ENCODE data around the gene ATP6V1F. TPM values are rescaled to one million over a fixed set of nuclear protein-coding genes. Genes with fewer than 3 reads are reported as not detected.

Gene ATP6V1F
- total RNA-seq, 5 donors from 2014 or later (not counting 1 experiment from before 2014, with no cell fraction given): 62.6 to 78.1 (median 75.5) TPM

DNA sequence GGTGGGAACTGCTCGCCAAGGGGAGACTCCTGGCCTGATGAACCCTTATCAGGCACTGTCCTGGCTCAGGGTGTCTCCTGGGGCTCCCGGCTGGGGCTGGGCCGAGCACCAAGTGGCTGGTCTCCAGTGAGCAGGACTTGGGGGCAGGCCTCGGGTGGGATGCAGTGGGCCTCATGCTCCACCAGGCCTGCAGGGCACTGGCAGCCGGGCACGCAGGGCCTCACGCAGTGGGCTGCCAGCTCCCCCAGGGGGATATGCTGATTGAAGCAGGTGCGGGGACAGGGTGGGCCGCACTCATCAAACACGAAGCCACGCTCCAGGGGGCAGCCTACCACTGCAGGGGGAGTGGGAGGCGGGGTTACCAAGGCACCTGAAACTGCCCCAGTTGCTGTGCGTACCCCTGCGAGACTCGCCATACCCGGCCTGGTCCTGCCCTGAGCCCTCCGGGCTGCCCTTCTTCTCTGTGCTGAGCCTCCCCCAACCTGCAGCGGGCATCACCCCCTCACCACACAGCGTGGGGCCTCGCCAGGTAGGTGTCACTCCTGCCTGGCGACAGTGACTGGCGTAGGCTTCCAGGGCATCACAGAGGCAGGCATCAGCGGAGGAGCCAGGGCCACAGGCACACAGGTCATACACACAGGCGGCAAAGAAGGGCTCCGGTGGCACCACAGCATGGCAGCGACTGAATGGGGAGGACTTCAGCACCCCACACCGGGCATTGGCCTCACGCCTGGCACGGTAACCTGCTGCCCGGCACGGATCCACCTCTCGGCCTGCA lies 14.5 kb downstream of the ATP6V1F start:
- H3K4me3 Mint-ChIP-seq: no peak overlapping the region
- 93% methylated on average over 23 of the region's 32 CpGs for WGBS (ENCODE audit: insufficient coverage)
- H3K27me3 Mint-ChIP-seq: no peaks in the 10 kb centered on the region
- H3K27ac Mint-ChIP-seq: no peak overlapping the region
- H3K4me1 ChIP-seq (ENCODE audit: control insufficient read depth in 1 of 2, extremely low read depth in 1 of 2, insufficient read depth in 2 of 2, low read length in 2 of 2): peaks cover 2 to 4% of the 10 kb centered on the region in 2 experiments
- ATAC-seq (replicated peaks in 1 of 4): peak in 1 of 4 experiments; percentile 6
- no peaks in the 10 kb centered on the region for H3K9me3 ChIP-seq
- H3K9me3 Mint-ChIP-seq: no peaks in the 10 kb centered on the region
- ChIA-PET CTCF (no interaction called here), POLR2A (no interaction called here)
- DNase-seq: no peak
- H3K4me1 Mint-ChIP-seq: no peaks in the 10 kb centered on the region
- no peak overlapping the region for H3K27ac ChIP-seq (ENCODE audit: low read length)
- no peak overlapping the region for H3K4me3 ChIP-seq (ENCODE audit: control insufficient read depth in 1 of 2, extremely low read depth in 1 of 2, low read length in 1 of 2)
- peaks cover 0 to 20% of the 10 kb centered on the region in 2 experiments for H3K27me3 ChIP-seq (replicated peaks in 1 of 2; ENCODE audit: control insufficient read depth in 2 of 2, extremely low read depth in 1 of 2, insufficient read depth in 2 of 2, low read length in 1 of 2)
- H3K36me3 ChIP-seq (ENCODE audit: control insufficient read depth in 2 of 2, extremely low read depth in 1 of 2, insufficient read depth in 1 of 2, low read length in 1 of 2): no peaks in the 10 kb centered on the region
- H3K36me3 Mint-ChIP-seq: no peaks in the 10 kb centered on the region

DNA sequence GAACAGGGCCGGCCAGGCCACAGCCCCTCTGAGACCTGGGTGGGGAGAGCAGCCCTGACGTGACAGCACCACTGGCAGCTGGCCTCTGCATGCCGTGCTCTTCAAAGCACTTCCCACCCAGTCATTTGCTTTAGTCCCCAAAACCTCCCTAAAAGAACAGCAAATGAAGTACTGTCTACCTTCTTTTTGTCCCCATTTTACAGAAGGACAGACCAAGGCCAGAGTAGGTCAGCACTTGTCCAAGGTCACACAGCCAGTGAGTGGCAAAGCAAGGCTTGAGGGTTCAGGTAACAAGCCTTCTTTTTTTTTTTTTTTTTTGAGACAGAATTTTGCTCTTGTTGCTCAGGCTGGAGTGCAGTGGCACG lies 15.1 kb downstream of the ATP6V1F start:
- H3K27me3 ChIP-seq (replicated peaks in 1 of 2; ENCODE audit: control insufficient read depth in 2 of 2, extremely low read depth in 1 of 2, insufficient read depth in 2 of 2, low read length in 1 of 2): peaks cover 0 to 20% of the 10 kb centered on the region in 2 experiments
- no peak overlapping the region for H3K27ac ChIP-seq (ENCODE audit: low read length)
- DNase-seq (no peak), ATAC-seq (replicated peaks in 1 of 4) (no peak)
- 100% methylated on average over 1 of the region's 4 CpGs for WGBS (ENCODE audit: insufficient coverage)
- ChIA-PET POLR2A (no interaction called here), CTCF (no interaction called here)
- H3K4me3 Mint-ChIP-seq: no peak overlapping the region
- H3K9me3 ChIP-seq: no peaks in the 10 kb centered on the region
- no peaks in the 10 kb centered on the region for H3K27me3 Mint-ChIP-seq
- H3K36me3 Mint-ChIP-seq: no peaks in the 10 kb centered on the region
- H3K4me1 ChIP-seq (ENCODE audit: control insufficient read depth in 1 of 2, extremely low read depth in 1 of 2, insufficient read depth in 2 of 2, low read length in 2 of 2): peaks cover 2 to 4% of the 10 kb centered on the region in 2 experiments
- H3K27ac Mint-ChIP-seq: no peak overlapping the region
- no peak overlapping the region for H3K4me3 ChIP-seq (ENCODE audit: control insufficient read depth in 1 of 2, extremely low read depth in 1 of 2, low read length in 1 of 2)
- H3K4me1 Mint-ChIP-seq: no peaks in the 10 kb centered on the region
- H3K36me3 ChIP-seq (ENCODE audit: control insufficient read depth in 2 of 2, extremely low read depth in 1 of 2, insufficient read depth in 1 of 2, low read length in 1 of 2): no peaks in the 10 kb centered on the region
- no peaks in the 10 kb centered on the region for H3K9me3 Mint-ChIP-seq

DNA sequence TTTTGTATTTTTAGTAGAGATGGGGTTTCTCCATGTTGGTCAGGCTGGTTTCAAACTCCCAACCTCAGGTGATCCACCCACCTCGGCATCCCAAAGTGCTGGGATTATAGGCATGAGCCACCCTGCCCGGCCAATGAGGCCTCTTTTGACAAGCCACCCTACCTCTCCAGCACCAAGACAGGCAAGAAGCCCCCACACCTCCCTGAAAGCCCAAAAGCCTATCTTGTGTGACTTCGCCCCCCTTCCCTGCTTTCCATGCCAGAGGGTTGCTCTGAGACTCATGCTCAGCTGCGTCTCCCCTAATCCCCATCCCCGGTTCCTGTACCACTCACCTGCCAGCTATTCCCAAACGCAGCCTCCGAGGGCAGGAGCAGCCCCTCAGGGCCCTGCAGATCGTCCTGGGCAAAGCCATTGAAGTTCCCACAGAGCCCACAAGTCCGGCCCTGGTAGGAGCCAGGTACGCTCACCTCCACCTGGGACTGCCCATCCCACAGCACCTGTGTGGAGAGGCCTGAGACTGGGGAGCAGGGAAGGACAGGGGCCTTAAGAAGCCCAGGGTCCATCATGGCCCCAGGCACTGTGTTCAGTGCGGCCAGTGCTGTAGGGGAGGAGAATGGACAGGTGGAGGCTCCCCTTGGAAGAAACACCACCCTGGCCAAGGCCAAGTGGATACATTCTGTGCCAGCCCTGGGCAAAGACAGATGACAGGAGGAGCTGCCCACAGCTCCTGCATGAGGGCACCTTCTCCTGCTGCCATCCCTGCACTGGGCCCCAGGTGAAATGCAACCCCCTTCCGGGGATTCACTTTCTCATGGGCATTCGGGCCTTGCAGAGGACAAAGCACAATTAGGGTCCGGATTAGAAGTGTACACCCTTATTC lies 15.8 kb downstream of the ATP6V1F start:
- 100% methylated on average over 6 of the region's 14 CpGs for WGBS (ENCODE audit: insufficient coverage)
- no peak for ATAC-seq (replicated peaks in 1 of 4)
- peaks cover 2 to 5% of the 10 kb centered on the region in 2 experiments for H3K4me1 ChIP-seq (ENCODE audit: control insufficient read depth in 1 of 2, extremely low read depth in 1 of 2, insufficient read depth in 2 of 2, low read length in 2 of 2)
- H3K27me3 ChIP-seq (replicated peaks in 1 of 2; ENCODE audit: control insufficient read depth in 2 of 2, extremely low read depth in 1 of 2, insufficient read depth in 2 of 2, low read length in 1 of 2): peaks cover 0 to 14% of the 10 kb centered on the region in 2 experiments
- CTCF ChIA-PET: no interaction called here
- no peak for DNase-seq
- H3K27ac Mint-ChIP-seq: no peak overlapping the region
- H3K36me3 Mint-ChIP-seq: no peaks in the 10 kb centered on the region
- H3K36me3 ChIP-seq (ENCODE audit: control insufficient read depth in 2 of 2, extremely low read depth in 1 of 2, insufficient read depth in 1 of 2, low read length in 1 of 2): no peaks in the 10 kb centered on the region
- no peaks in the 10 kb centered on the region for H3K9me3 Mint-ChIP-seq
- peaks cover 0 to under 1% (median 0%) of the 10 kb centered on the region in 3 donors for H3K4me1 Mint-ChIP-seq
- no peak overlapping the region for H3K4me3 Mint-ChIP-seq
- POLR2A ChIA-PET: no interaction called here
- H3K9me3 ChIP-seq: no peaks in the 10 kb centered on the region
- H3K27me3 Mint-ChIP-seq: no peaks in the 10 kb centered on the region
- H3K4me3 ChIP-seq (ENCODE audit: control insufficient read depth in 1 of 2, extremely low read depth in 1 of 2, low read length in 1 of 2): no peak overlapping the region
- no peak overlapping the region for H3K27ac ChIP-seq (ENCODE audit: low read length)

DNA sequence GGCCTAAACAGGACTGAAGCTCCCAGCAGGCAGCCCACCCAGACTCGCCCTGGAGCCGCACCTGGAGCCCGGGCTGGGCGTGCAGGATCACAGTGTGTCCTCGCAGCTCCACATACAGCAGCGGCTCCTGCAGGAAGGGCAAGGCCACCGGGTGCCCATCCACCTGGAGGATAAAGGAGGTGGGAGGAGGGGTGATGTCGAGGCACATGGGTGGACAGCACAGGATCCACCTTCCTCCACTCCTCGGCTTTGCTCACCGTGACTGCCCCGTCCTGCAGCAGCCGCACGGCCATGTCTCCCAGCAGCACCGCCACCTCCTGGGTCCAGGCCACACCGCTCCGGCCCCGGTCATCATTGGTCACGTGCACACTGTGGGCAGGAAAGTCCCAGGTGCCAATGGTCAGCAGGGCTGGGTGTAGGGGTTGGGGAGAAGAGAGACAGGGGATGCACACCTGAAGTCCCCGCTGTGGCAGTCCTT lies 16.8 kb downstream of the ATP6V1F start:
- Histone ChIP-seq H3K9me3 (no peaks in the 10 kb centered on the region), H3K4me1 (ENCODE audit: control insufficient read depth in 1 of 2, extremely low read depth in 1 of 2, insufficient read depth in 2 of 2, low read length in 2 of 2) (peaks cover 2 to 14% of the 10 kb centered on the region in 2 experiments), H3K4me3 (ENCODE audit: control insufficient read depth in 1 of 2, extremely low read depth in 1 of 2, low read length in 1 of 2) (no peak overlapping the region), H3K27ac (ENCODE audit: low read length) (no peak overlapping the region), H3K36me3 (ENCODE audit: control insufficient read depth in 2 of 2, extremely low read depth in 1 of 2, insufficient read depth in 1 of 2, low read length in 1 of 2) (no peaks in the 10 kb centered on the region), H3K27me3 (replicated peaks in 1 of 2; ENCODE audit: control insufficient read depth in 2 of 2, extremely low read depth in 1 of 2, insufficient read depth in 2 of 2, low read length in 1 of 2) (peaks cover 0 to 20% of the 10 kb centered on the region in 2 experiments)
- Mint-ChIP-seq H3K36me3 (no peaks in the 10 kb centered on the region), H3K9me3 (no peaks in the 10 kb centered on the region), H3K27me3 (no peaks in the 10 kb centered on the region), H3K27ac (no peak overlapping the region), H3K4me3 (no peak overlapping the region), H3K4me1 (peaks cover 0 to 3% (median 0%) of the 10 kb centered on the region in 3 donors)
- 88% methylated on average over 13 of the region's 19 CpGs for WGBS (ENCODE audit: insufficient coverage)
- CTCF ChIA-PET: no interaction called here
- no peak for DNase-seq
- POLR2A ChIA-PET: interaction anchor here in 1 of 2 donors (0.5 kb wide), 1 partner anchor 405 kb away, joined by 3 read pairs; no protein-coding TSS in a partner anchor
- ATAC-seq (replicated peaks in 1 of 4): no peak

DNA sequence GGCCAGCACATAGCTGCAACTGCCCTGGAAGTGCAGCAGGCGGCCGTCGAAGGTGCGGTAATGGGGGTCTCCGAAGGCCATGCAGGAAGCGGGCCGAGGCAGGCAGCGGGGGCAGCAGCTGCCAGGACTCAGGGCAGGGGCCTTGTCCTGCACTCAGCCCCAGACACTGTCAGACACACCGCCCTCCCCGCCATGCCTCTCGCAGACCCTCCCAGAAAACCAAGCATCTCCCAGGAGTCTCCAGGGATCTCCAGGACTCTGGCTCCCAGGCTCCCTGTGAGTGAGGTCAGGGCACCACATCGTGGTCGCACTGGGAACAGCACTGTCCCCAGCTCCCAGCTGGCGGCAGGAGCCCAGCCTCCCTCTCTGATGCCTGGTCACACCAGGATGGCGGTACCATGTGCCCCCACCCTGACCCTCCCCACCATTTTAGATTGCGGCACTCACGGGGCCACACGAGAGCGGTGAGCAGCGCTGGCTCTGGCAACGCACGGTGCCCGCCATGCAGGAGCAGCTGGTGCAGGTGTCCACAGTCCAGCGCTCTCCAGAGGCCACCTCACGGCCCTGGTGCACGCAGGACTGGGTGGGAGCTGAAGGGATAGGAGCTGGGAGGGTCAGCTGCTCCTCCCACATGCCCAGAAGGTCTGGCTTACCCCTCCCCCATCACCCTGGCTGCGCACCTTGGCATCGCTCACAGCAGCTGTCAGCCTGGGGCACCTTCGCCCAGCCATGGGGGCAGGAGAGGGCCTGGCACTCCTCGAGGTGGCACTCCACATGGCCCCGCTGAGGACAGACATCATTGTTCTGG lies 17.5 kb downstream of the ATP6V1F start:
- no peak for ATAC-seq (replicated peaks in 1 of 4)
- Histone ChIP-seq H3K27ac (ENCODE audit: low read length) (no peak overlapping the region), H3K36me3 (ENCODE audit: control insufficient read depth in 2 of 2, extremely low read depth in 1 of 2, insufficient read depth in 1 of 2, low read length in 1 of 2) (no peaks in the 10 kb centered on the region), H3K4me3 (ENCODE audit: control insufficient read depth in 1 of 2, extremely low read depth in 1 of 2, low read length in 1 of 2) (no peak overlapping the region), H3K4me1 (ENCODE audit: control insufficient read depth in 1 of 2, extremely low read depth in 1 of 2, insufficient read depth in 2 of 2, low read length in 2 of 2) (peaks cover 2 to 14% of the 10 kb centered on the region in 2 experiments), H3K27me3 (replicated peaks in 1 of 2; ENCODE audit: control insufficient read depth in 2 of 2, extremely low read depth in 1 of 2, insufficient read depth in 2 of 2, low read length in 1 of 2) (peaks cover 0 to 24% of the 10 kb centered on the region in 2 experiments), H3K9me3 (no peaks in the 10 kb centered on the region)
- Mint-ChIP-seq H3K4me3 (no peak overlapping the region), H3K4me1 (peaks cover 0 to 3% (median 0%) of the 10 kb centered on the region in 3 donors), H3K9me3 (no peaks in the 10 kb centered on the region), H3K27me3 (peaks cover 0 to 1% of the 10 kb centered on the region in 2 donors), H3K27ac (no peak overlapping the region), H3K36me3 (no peaks in the 10 kb centered on the region)
- WGBS (ENCODE audit: insufficient coverage): 64% methylated on average over 19 of the region's 31 CpGs
- POLR2A ChIA-PET: no interaction called here
- peak in 1 of 35 experiments; percentile 26 for DNase-seq
- CTCF ChIA-PET: interaction anchor here in 1 of 2 donors (1.0 kb wide), 1 partner anchor 126 kb away, joined by 5 read pairs; no protein-coding TSS in a partner anchor
